ENCODE results near the gene NBL1.

Gene NBL1

GRCh38 chr1:19670787-19671186, 26.7 kb downstream of the NBL1 start:
- no peak for DNase-seq (ENCODE audit: low read depth in 3 of 3)

GRCh38 chr1:19672237-19672636, 28.1 kb downstream of the NBL1 start:
- DNase-seq (ENCODE audit: low read depth in 3 of 3): no peak

GRCh38 chr1:19675797-19676196, 31.7 kb downstream of the NBL1 start:
- no peak for DNase-seq (ENCODE audit: low read depth in 3 of 3)

- peak in 1 of 3 donors; percentile 32 for DNase-seq (ENCODE audit: low read depth in 3 of 3)
These were observed 32.4 kb downstream of the NBL1 start for GRCh38 chr1:19676438-19676922.

- no peak for DNase-seq (ENCODE audit: low read depth in 3 of 3)
These were observed 34.4 kb downstream of the NBL1 start for GRCh38 chr1:19678493-19678892.

- no peak for DNase-seq (ENCODE audit: low read depth in 3 of 3)
These were observed 34.9 kb downstream of the NBL1 start for GRCh38 chr1:19678931-19679453.

GRCh38 chr1:19679691-19680090, 35.6 kb downstream of the NBL1 start:
- no peak for DNase-seq (ENCODE audit: low read depth in 3 of 3)

GRCh38 chr1:19680644-19681043, 36.5 kb downstream of the NBL1 start:
- no peak for DNase-seq (ENCODE audit: low read depth in 3 of 3)

GRCh38 chr1:19682257-19682656, 38.1 kb downstream of the NBL1 start:
- DNase-seq (ENCODE audit: low read depth in 3 of 3): no peak

- no peak for DNase-seq (ENCODE audit: low read depth in 3 of 3)
These were observed 38.8 kb downstream of the NBL1 start for GRCh38 chr1:19682901-19683300.

- DNase-seq (ENCODE audit: low read depth in 3 of 3): no peak
These were observed 39.2 kb downstream of the NBL1 start for GRCh38 chr1:19683351-19683750.

GRCh38 chr1:19684677-19685076, 40.6 kb downstream of the NBL1 start:
- no peak for DNase-seq (ENCODE audit: low read depth in 3 of 3)

- no peak for DNase-seq (ENCODE audit: low read depth in 3 of 3)
These were observed 41.9 kb downstream of the NBL1 start for GRCh38 chr1:19685994-19686393.

- no peak for DNase-seq (ENCODE audit: low read depth in 3 of 3)
These were observed 43.3 kb downstream of the NBL1 start for GRCh38 chr1:19687414-19687813.

GRCh38 chr1:19688041-19688842, 44.1 kb downstream of the NBL1 start:
- no peak for DNase-seq (ENCODE audit: low read depth in 3 of 3)

- DNase-seq (ENCODE audit: low read depth in 3 of 3): no peak
These were observed 45.1 kb downstream of the NBL1 start for GRCh38 chr1:19689085-19689757.

- no peak for DNase-seq (ENCODE audit: low read depth in 3 of 3)
These were observed 45.7 kb downstream of the NBL1 start for GRCh38 chr1:19689856-19690255.

- no peak for DNase-seq (ENCODE audit: low read depth in 3 of 3)
These were observed 46.2 kb downstream of the NBL1 start for GRCh38 chr1:19690342-19690741.

- no peak for DNase-seq (ENCODE audit: low read depth in 3 of 3)
These were observed 50.2 kb downstream of the NBL1 start for GRCh38 chr1:19694298-19694697.

- no peak for DNase-seq (ENCODE audit: low read depth in 3 of 3)
These were observed 51.7 kb downstream of the NBL1 start for GRCh38 chr1:19695772-19696171.

- no peak for DNase-seq (ENCODE audit: low read depth in 3 of 3)
These were observed 52.7 kb downstream of the NBL1 start for GRCh38 chr1:19696820-19697219.

GRCh38 chr1:19698181-19698580, 54.1 kb downstream of the NBL1 start:
- DNase-seq (ENCODE audit: low read depth in 3 of 3): no peak
